Left ventricle myocardium inferior (tissue), 1 donor: ENCODE data around the gene LGALS4. TPM values are rescaled to one million over a fixed set of nuclear protein-coding genes. Genes with fewer than 3 reads are reported as not detected.

Experiments used
- DNase-seq: peaks from one replicate; pipeline ENCODE4 v3.0.0-alpha.2; 2020
- H3K27ac ChIP-seq: fragments of 200-600 bp; replicated peaks from 2 replicates; pipeline ENCODE4 v1.8.0; 2021
- H3K27me3 ChIP-seq: fragments of 200-600 bp; 2 replicates; pipeline ENCODE4 v1.8.0; 2021; ENCODE audit warnings: low read depth
- H3K36me3 ChIP-seq: fragments of 200-600 bp; 2 replicates; pipeline ENCODE4 v1.8.0; 2021
- H3K4me1 ChIP-seq: fragments of 200-600 bp; 2 replicates; pipeline ENCODE4 v1.8.0; 2021
- H3K4me3 ChIP-seq: fragments of 200-600 bp; 2 replicates; pipeline ENCODE4 v1.8.0; 2021; ENCODE audit warnings: mild to moderate bottlenecking, moderate library complexity
- H3K9me3 ChIP-seq: fragments of 200-600 bp; replicated peaks from 2 replicates; pipeline ENCODE4 v1.8.0; 2021
- CTCF ChIP-seq: fragments of 200-600 bp; IDR thresholded peaks from 2 replicates; pipeline ENCODE4 v1.8.0; 2021; ENCODE audit warnings: antibody characterized with exemption, mild to moderate bottlenecking, borderline replicate concordance
- intact Hi-C: fragments of 100-400 bp; cut with micrococcal nuclease; formaldehyde crosslinking; loops from one replicate; pipeline ENCODE4 v1.11.0; 2022
- total RNA-seq: library from RNA; stranded (reverse); fragmentation: NEBNext Ultra II Directional; extraction: Animal tissue kit (Norgen Biotek cat#: 25700); gene quantifications from one replicate; pipeline ENCODE4 v1.2.1, GENCODE V29; 2021
- donor health status: DM: no; HTN: yes; CAD: no; lungs with severe emphysema.

The LGALS4 gene
- total RNA-seq, 1 donor from 2014 or later: 0.82 TPM

- no peaks in the 10 kb centered on the region for H3K9me3 ChIP-seq
- no peaks in the 10 kb centered on the region for H3K27me3 ChIP-seq
- H3K4me3 ChIP-seq: peak overlapping the region; percentile 81
- peak overlapping the region; percentile 97 for H3K27ac ChIP-seq
- H3K4me1 ChIP-seq: peaks cover 42% of the 10 kb centered on the region
- no peak for TF ChIP-seq CTCF
- peak; percentile 69 for DNase-seq
- intact Hi-C loops: no loop called here
- peaks cover 10% of the 10 kb centered on the region for H3K36me3 ChIP-seq
Measured at GRCh38 chr19:38852231-38853044, 39.7 kb upstream of the LGALS4 start.

GRCh38 chr19:38851622-38852230 is 39.0 kb upstream of the LGALS4 start:
- no peak for TF ChIP-seq CTCF
- Histone ChIP-seq H3K4me3 (peak overlapping the region; percentile 81), H3K36me3 (peaks cover 17% of the 10 kb centered on the region), H3K27me3 (no peaks in the 10 kb centered on the region), H3K27ac (peak overlapping the region; percentile 97), H3K9me3 (no peaks in the 10 kb centered on the region), H3K4me1 (peaks cover 49% of the 10 kb centered on the region)
- intact Hi-C loops: no loop called here
- peak; percentile 95 for DNase-seq

GRCh38 chr19:38850976-38851621 is 38.4 kb upstream of the LGALS4 start:
- intact Hi-C loops: no loop called here
- peak; percentile 35 for DNase-seq

GRCh38 chr19:38850436-38850975 is 37.8 kb upstream of the LGALS4 start:
- peak; percentile 41 for TF ChIP-seq CTCF
- intact Hi-C loops: no loop called here
- H3K4me1 ChIP-seq: peaks cover 61% of the 10 kb centered on the region

More at GRCh38 chr19:38850976-38851621, 38.4 kb upstream of the LGALS4 start:
- TF ChIP-seq CTCF: peak; percentile 2
- Histone ChIP-seq H3K9me3 (no peaks in the 10 kb centered on the region), H3K27ac (peak overlapping the region; percentile 97), H3K4me1 (peaks cover 55% of the 10 kb centered on the region), H3K27me3 (no peaks in the 10 kb centered on the region), H3K36me3 (peaks cover 23% of the 10 kb centered on the region), H3K4me3 (peak overlapping the region; percentile 81)

GRCh38 chr19:38849860-38850435 is 37.2 kb upstream of the LGALS4 start, which contains the start of gene HNRNPL:
Gene HNRNPL (minus strand): TSS chr19:38849986. CDS start chr19:38849966, 20 bp downstream.
- Histone ChIP-seq H3K27me3 (no peaks in the 10 kb centered on the region), H3K27ac (peak within 1 kb of the TSS; percentile 100), H3K4me1 (peaks cover 67% of the 10 kb centered on the region), H3K9me3 (no peaks in the 10 kb centered on the region), H3K36me3 (peaks cover 35% of the 10 kb centered on the region), H3K4me3 (peak within 1 kb of the TSS; percentile 99)
- peak; percentile 99 for DNase-seq
- intact Hi-C loops: no loop called here
- peak; percentile 68 for TF ChIP-seq CTCF

More at GRCh38 chr19:38850436-38850975, 37.8 kb upstream of the LGALS4 start:
- Histone ChIP-seq H3K9me3 (no peaks in the 10 kb centered on the region), H3K4me3 (peak overlapping the region; percentile 81), H3K27ac (peak overlapping the region; percentile 97), H3K27me3 (no peaks in the 10 kb centered on the region), H3K36me3 (peaks cover 29% of the 10 kb centered on the region)
- DNase-seq: peak; percentile 99
